ENCODE results near the gene CIRBP.
A peak's percentile ranks its signal among the peaks of the same experiment; 100 is the strongest.

Gene CIRBP

DNA sequence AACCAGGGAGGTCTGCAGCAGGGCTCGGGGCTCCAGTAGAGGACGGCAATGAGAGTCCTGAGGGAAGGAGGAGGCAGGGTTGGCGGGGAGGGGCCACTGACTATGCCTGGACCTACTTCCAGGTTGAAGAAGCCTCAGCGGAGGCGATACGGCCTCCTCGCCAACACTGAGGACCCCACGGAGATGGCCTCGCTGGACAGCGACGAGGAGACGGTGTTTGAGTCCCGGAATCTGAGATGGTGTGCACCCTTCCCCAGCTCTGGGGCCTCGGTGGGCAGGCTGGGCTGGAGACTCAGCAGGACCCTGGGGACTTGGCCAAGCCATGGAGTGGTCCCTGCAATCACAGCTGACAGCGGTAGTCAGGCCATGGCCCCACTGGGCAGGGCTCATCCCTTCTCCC lies 7.9 kb downstream of the CIRBP start:
- ChIA-PET POLR2A (interaction anchor here (0.5 kb wide), 1 partner anchor 166 kb away, joined by 4 read pairs; no protein-coding TSS in a partner anchor), CTCF (interaction anchor here (0.7 to 4.7 kb wide), 3 partner anchors 33 to 167 kb away, joined by 3 to 87 read pairs (median 20); no protein-coding TSS in a partner anchor)
- TF ChIP-seq, protein P1, sequence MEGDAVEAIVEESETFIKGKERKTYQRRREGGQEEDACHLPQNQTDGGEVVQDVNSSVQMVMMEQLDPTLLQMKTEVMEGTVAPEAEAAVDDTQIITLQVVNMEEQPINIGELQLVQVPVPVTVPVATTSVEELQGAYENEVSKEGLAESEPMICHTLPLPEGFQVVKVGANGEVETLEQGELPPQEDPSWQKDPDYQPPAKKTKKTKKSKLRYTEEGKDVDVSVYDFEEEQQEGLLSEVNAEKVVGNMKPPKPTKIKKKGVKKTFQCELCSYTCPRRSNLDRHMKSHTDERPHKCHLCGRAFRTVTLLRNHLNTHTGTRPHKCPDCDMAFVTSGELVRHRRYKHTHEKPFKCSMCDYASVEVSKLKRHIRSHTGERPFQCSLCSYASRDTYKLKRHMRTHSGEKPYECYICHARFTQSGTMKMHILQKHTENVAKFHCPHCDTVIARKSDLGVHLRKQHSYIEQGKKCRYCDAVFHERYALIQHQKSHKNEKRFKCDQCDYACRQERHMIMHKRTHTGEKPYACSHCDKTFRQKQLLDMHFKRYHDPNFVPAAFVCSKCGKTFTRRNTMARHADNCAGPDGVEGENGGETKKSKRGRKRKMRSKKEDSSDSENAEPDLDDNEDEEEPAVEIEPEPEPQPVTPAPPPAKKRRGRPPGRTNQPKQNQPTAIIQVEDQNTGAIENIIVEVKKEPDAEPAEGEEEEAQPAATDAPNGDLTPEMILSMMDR (IDR thresholded peaks at IDR 0.05; ENCODE audit: control extremely low read depth, extremely low read depth, low read depth, missing control alignments): no peak
- DNase-seq (ENCODE audit: extremely low spot score): no peak

DNA sequence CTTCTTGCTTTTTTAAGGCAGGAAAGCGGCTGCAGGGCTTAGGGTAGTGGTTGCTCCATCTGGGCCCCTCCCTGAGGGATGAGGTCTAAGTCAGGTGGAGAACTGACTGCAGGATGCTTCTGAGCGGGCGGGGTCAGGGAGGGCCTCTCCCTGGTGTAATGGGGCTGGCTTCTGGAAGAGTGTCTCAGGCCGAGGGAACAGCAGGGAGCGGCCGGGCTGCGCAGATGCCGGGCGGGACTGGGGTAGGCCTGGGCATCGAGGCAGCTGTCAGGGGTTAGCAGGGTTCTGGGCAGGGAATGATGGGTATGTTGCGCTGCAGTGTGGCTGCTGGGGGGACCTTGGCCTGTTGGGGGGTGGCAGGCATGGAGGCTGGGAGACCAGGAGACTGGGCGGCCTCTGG lies 8.9 kb downstream of the CIRBP start:
- DNase-seq (ENCODE audit: extremely low spot score): no peak
- TF ChIP-seq, protein P1 (IDR thresholded peaks at IDR 0.05; ENCODE audit: control extremely low read depth, extremely low read depth, low read depth, missing control alignments): no peak
- CTCF ChIA-PET: interaction anchor here (1.0 to 4.7 kb wide), 4 partner anchors 10 to 123 kb away, joined by 3 to 87 read pairs (median 20); partner anchors contain the start of gene CIRBP
- POLR2A ChIA-PET: interaction anchor here (0.9 to 2.1 kb wide), 2 partner anchors 9 to 94 kb away, joined by 3 to 10 read pairs; partner anchors contain the start of gene CIRBP

- CTCF ChIA-PET: interaction anchor here (0.6 to 4.7 kb wide), 29 partner anchors 11 to 667 kb away, joined by 3 to 87 read pairs (median 4); partner anchors contain the start of genes CIRBP and NDUFS7
- no peak for DNase-seq (ENCODE audit: extremely low spot score)
- TF ChIP-seq, protein P1 (IDR thresholded peaks at IDR 0.05; ENCODE audit: control extremely low read depth, extremely low read depth, low read depth, missing control alignments): no peak
- POLR2A ChIA-PET: interaction anchor here (2.1 kb wide), 1 partner anchor 10 kb away, joined by 10 read pairs; the partner anchor contains the start of gene CIRBP
Measured at GRCh38 chr19:1278713-1279660, 9.9 kb downstream of the CIRBP start.

DNA sequence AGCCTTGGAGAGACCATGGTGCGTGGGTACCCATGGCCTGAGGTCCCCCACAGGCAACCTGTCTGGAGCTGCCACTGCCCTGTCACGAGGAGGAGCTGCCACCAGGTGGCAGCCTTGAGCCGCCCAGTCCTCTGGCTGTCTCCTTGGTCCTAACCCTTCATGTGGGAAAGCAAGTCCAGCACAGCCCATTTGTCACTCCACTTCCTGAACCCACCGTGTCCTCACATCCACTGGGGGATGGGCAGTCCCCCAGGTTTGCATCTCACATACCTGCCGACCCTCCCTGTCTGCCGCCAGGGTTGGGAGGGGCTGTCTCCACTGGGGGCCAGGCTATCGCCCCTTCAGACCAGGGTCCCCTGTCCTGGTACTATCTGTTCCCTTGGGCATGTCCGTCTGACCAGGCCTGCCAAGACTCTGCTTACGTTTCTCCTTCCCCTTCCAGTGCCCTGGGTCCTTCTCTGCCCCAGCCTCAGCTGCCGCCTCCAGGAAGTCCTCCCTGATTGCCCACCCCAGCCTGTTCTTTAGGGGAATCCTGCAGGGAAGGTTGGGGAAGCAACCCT lies 10.7 kb downstream of the CIRBP start:
- ChIA-PET CTCF (interaction anchor here (0.6 to 4.7 kb wide), 29 partner anchors 12 to 668 kb away, joined by 3 to 87 read pairs (median 3); partner anchors contain the start of genes CIRBP and NDUFS7), POLR2A (interaction anchor here (0.5 to 2.1 kb wide), 2 partner anchors 11 to 123 kb away, joined by 9 to 10 read pairs; partner anchors contain the start of gene CIRBP)
- TF ChIP-seq, protein P1 (IDR thresholded peaks at IDR 0.05; ENCODE audit: control extremely low read depth, extremely low read depth, low read depth, missing control alignments): peak; percentile 96
- peak; percentile 87 for DNase-seq (ENCODE audit: extremely low spot score)

DNA sequence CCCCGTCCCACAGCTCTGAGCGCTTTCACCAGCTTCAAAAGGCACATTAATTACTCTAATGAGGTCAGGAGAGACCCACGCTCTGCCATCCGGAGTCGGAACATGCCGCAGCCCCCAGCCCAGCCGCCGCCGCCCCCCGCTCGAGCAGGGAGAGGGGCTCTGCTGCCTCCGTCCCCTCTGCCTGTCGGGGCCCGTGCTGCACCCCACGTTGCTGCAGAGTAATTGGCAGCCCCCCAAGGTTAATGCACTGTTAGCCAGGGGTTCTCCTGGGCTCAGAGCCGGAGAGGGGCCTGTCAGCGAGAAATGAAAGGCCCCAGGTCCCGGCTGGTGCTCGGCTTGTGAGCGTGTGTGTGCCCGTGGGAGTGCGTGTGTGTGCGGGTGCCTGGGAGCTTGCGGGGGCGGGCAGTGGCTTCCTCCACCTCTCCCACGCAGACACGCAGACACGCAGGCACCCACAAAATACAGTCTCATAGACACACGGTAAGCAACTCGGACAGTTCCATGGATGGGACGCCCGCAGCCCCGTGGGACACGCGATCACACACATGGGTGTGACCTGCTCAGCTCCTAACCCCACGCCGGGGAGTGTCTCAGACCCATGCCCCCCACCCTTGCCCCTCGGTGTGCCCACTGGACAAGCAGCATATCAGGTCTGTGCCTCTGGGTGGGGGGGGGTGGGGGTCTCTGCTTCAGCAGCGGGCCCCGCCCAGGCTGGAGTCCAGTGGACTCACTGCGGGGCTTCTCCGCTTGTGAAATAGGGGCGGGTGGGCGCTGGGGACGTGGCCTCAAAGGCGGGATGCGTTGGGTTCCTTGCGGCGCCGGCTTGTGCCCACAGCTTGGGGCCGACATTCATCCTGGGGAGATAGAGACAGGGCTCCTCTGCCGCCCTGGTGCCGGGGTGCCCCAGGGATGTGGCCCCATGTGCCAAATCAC lies 11.8 kb downstream of the CIRBP start:
- POLR2A ChIA-PET: no interaction called here
- DNase-seq (ENCODE audit: extremely low spot score): no peak
- CTCF ChIA-PET: interaction anchor here (1.1 to 4.7 kb wide), 10 partner anchors 11 to 129 kb away, joined by 3 to 87 read pairs (median 6); partner anchors contain the start of genes CIRBP and NDUFS7
- TF ChIP-seq, protein P1 (IDR thresholded peaks at IDR 0.05; ENCODE audit: control extremely low read depth, extremely low read depth, low read depth, missing control alignments): no peak

Measured in GM10248 (cell line).